Lower leg skin (tissue), 4 donors: ENCODE measurements around the gene OSBPL5. TPM values are rescaled to one million over a fixed set of nuclear protein-coding genes. Genes with fewer than 3 reads are reported as not detected.

Source experiments
- DNase-seq, 2 donors: peaks; one replicate each; pipeline ENCODE4 v3.0.0-alpha.2; 2019; ENCODE audit warnings: low spot score in 2 of 2
- H3K4me3 ChIP-seq: fragments of 200-600 bp; sonication (generic); 2 replicates; pipeline ENCODE4 v1.5.1; 2017; ENCODE audit warnings: mild to moderate bottlenecking, low read depth; ENCODE audit not compliant: poor library complexity, severe bottlenecking
- POLR2A ChIP-seq, 2 donors: fragments of 450-650 bp; IDR thresholded peaks; one replicate each; pipeline ENCODE4 v1.6.1; 2016 to 2017; ENCODE audit warnings: antibody characterized with exemption in 2 of 2, mild to moderate bottlenecking in 1 of 2, moderate library complexity in 1 of 2
- WGBS, 2 donors: methylation state at CpG; one replicate each; pipeline ENCODE4 v1.1.5; 2018; 5-methylcytosine and 5-hydroxymethylcytosine counted together
- intact Hi-C: fragments of 100-400 bp; cut with DNase I; formaldehyde crosslinking; loops from one replicate; pipeline ENCODE4 v1.15.0; 2023; ENCODE audit warnings: low total_unique reads
- total RNA-seq, 4 donors: library from RNA; depleted of rRNA; stranded (reverse); fragments of >200 nt; gene quantifications; one replicate each; pipeline ENCODE4 v1.1.0, GENCODE V29; 2016
- TF ChIP-seq, protein P1 (sequence below), 3 donors: fragments of 450-650 bp; IDR thresholded peaks; one replicate each; pipeline ENCODE4 v1.5.1; 2016; ENCODE audit warnings: antibody characterized with exemption in 3 of 3, mild to moderate bottlenecking in 3 of 3, moderate library complexity in 2 of 3

OSBPL5 gene
- total RNA-seq, 4 donors from 2014 or later = 39.0 to 77.4 (median 64.2) TPM

GRCh38 chr11:3145206-3145520 lies 19.9 kb downstream of the OSBPL5 start:
- DNase-seq = no peak
- intact Hi-C loops = no loop called here
- WGBS, 2 donors = 63 to 66% methylated on average over 6 of the region's 6 CpGs
- H3K4me3 ChIP-seq = no peak overlapping the region
- no peak for TF ChIP-seq POLR2A (IDR thresholded peaks at IDR 0.05)
- TF ChIP-seq, protein P1, sequence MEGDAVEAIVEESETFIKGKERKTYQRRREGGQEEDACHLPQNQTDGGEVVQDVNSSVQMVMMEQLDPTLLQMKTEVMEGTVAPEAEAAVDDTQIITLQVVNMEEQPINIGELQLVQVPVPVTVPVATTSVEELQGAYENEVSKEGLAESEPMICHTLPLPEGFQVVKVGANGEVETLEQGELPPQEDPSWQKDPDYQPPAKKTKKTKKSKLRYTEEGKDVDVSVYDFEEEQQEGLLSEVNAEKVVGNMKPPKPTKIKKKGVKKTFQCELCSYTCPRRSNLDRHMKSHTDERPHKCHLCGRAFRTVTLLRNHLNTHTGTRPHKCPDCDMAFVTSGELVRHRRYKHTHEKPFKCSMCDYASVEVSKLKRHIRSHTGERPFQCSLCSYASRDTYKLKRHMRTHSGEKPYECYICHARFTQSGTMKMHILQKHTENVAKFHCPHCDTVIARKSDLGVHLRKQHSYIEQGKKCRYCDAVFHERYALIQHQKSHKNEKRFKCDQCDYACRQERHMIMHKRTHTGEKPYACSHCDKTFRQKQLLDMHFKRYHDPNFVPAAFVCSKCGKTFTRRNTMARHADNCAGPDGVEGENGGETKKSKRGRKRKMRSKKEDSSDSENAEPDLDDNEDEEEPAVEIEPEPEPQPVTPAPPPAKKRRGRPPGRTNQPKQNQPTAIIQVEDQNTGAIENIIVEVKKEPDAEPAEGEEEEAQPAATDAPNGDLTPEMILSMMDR (IDR thresholded peaks at IDR 0.05) = no peak

- no peak overlapping the region for H3K4me3 ChIP-seq
- no peak for DNase-seq
- TF ChIP-seq, protein P1 (IDR thresholded peaks at IDR 0.05) = no peak
- TF ChIP-seq POLR2A (IDR thresholded peaks at IDR 0.05) = no peak
- intact Hi-C loops = no loop called here
- 85 to 86% methylated on average over 31 to 32 of the region's 32 CpGs for WGBS, 2 donors
Observed at GRCh38 chr11:3144296-3145205, 20.6 kb downstream of the OSBPL5 start.

DNA sequence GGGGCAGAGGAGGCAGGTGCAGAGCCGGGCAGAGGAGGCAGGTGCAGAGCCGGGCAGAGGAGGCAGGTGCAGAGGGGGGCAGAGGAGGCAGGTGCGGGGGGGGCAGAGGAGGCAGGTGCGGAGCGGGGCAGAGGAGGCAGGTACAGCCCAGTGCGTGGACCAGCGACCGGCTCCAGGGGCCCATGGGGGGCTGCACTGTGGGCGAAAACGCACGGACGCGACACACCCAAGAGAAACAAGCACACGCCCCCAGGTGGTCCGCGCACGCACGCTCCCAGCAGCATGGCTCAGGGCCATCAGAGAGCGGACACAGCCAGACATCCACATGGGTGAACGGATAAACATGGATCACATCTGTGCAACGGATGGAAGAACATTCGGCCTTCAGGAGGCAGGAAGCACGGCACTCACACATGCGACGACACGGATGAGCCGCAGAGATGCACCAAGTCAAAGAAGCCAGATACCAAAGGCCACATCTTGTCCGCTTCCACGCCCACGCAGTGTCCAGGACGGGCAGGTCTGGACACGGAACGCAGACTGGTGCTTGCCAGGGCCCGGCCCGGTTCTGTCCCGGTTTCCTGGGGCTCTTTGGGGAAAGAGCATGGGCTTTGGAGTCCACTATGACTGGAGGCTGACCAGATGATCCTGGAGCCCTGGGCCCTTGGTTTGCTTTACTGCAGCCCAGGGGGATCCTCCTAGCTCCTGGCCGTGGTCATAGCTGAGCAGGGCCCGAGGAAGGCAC lies 21.8 kb downstream of the OSBPL5 start:
- no peak for TF ChIP-seq POLR2A (IDR thresholded peaks at IDR 0.05)
- TF ChIP-seq, protein P1 (IDR thresholded peaks at IDR 0.05) = no peak
- intact Hi-C loops = no loop called here
- DNase-seq = no peak
- no peak overlapping the region for H3K4me3 ChIP-seq
- 80 to 89% methylated on average over 38 of the region's 38 CpGs for WGBS, 2 donors

GRCh38 chr11:3140291-3140603 lies 24.9 kb downstream of the OSBPL5 start:
- intact Hi-C loops = no loop called here
- WGBS, 2 donors = 89 to 94% methylated on average over 3 to 4 of the region's 4 CpGs
- TF ChIP-seq, protein P1 (IDR thresholded peaks at IDR 0.05) = no peak
- DNase-seq = no peak
- no peak overlapping the region for H3K4me3 ChIP-seq

DNA sequence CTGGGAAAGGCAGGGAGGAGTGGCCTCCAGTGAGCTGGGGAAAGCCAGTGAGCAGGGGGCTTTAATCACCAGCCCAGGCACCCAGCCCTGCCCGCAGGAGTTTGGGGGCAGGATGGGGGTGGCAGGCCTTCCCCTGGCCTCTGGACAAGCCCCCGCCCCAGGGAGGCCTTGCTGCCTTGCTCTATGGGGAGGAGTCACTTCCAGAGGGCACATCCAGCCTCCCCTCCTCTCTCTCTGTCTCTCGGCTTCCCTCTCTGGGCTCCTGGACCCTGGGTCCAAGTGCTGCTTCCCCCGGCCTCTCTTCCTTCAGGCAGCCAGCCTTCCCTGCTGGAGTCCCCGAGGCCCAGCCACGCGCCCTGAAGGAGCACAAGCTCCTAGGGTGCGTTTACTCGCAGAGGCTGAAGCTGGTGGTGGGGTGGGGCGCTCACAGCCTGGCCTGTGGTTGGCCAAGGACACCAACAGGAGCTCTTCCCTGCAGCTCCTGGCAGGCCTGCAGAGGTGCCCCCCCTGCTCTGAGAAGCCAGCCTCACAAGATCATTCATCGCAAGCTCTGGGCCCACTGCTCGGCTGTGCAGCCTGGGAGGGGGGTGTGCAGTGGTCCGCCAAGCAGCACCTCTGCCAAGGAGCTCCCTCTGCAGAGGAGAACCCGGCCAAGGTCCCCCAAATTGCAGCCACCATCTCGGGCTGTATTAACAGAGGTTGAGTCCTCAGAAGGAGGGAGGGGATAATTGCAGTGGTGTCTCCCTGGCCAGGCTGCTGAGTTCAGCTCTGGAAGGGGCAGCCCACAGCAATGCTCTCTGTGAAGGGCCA lies 25.4 kb downstream of the OSBPL5 start:
- intact Hi-C loops = no loop called here
- no peak overlapping the region for H3K4me3 ChIP-seq
- DNase-seq = no peak
- 65 to 80% methylated on average over 6 to 13 of the region's 15 CpGs for WGBS, 2 donors
- TF ChIP-seq POLR2A (IDR thresholded peaks at IDR 0.05) = no peak
- TF ChIP-seq, protein P1 (IDR thresholded peaks at IDR 0.05) = no peak
